Left ventricle myocardium superior (tissue), 1 donor: ENCODE measurements around the gene PRKCG. TPM values are rescaled to one million over a fixed set of nuclear protein-coding genes. Genes with fewer than 3 reads are reported as not detected.
A peak's percentile ranks its signal among the peaks of the same experiment; 100 is the strongest.
"Not testable (repeated sequence)": the region's sequence is repeated elsewhere in the genome, so short reads cannot be mapped to it uniquely, and the experiment has no call there.

Experiments used
- ATAC-seq: fragments of 200-7000 bp; cut with Tn5 transposase; one replicate; pipeline ENCODE4 v1.9.1; 2020; ENCODE audit warnings: mild to moderate bottlenecking, moderate library complexity
- DNase-seq: peaks from one replicate; pipeline ENCODE4 v3.0.0-alpha.2; 2020
- intact Hi-C: fragments of 100-400 bp; cut with micrococcal nuclease; formaldehyde crosslinking; loops from one replicate; pipeline ENCODE4 v1.11.0; 2022
- total RNA-seq: library from RNA; stranded (reverse); fragmentation: NEBNext Ultra II Directional; extraction: Animal tissue kit (Norgen Biotek cat#: 25700); gene quantifications from one replicate; pipeline ENCODE4 v1.2.1, GENCODE V29; 2021
- donor health status: DM: no; HTN: yes; CAD: no; lungs with severe emphysema.

Gene PRKCG
- total RNA-seq, 1 donor from 2014 or later: not detected

GRCh38 chr19:53910170-53910518 is 28.1 kb downstream of the PRKCG start:
- DNase-seq (no peak), ATAC-seq (no peak)
- intact Hi-C loops: loop anchor here (10.0 kb wide), 1 partner anchor 115 kb away; no protein-coding TSS in a partner anchor

GRCh38 chr19:53912653-53913052 is 30.7 kb downstream of the PRKCG start:
- intact Hi-C loops: loop anchor here (10.0 kb wide), 1 partner anchor 112 kb away; no protein-coding TSS in a partner anchor
- DNase-seq (no peak), ATAC-seq (no peak)

- intact Hi-C loops: loop anchor here (10.0 kb wide), 1 partner anchor 110 kb away; no protein-coding TSS in a partner anchor
- DNase-seq (no peak), ATAC-seq (no peak)
These were observed 33.0 kb downstream of the PRKCG start for GRCh38 chr19:53915000-53915399.

GRCh38 chr19:53916004-53916403 is 34.0 kb downstream of the PRKCG start:
- ATAC-seq (no peak), DNase-seq (no peak)
- intact Hi-C loops: loop anchor here (10.0 kb wide), 1 partner anchor 109 kb away; no protein-coding TSS in a partner anchor

- no peak for ATAC-seq
- no peak for DNase-seq
- intact Hi-C loops: loop anchor here (10.0 kb wide), 1 partner anchor 107 kb away; no protein-coding TSS in a partner anchor
These were observed 35.4 kb downstream of the PRKCG start for GRCh38 chr19:53917356-53917755.

- intact Hi-C loops: no loop called here
- peak; percentile 39 for DNase-seq
These were observed 45.7 kb downstream of the PRKCG start for GRCh38 chr19:53927739-53928138.

GRCh38 chr19:53936029-53936428 is 54.0 kb downstream of the PRKCG start:
- ATAC-seq: no peak
- intact Hi-C loops: no loop called here

More at GRCh38 chr19:53927739-53928138, 45.7 kb downstream of the PRKCG start:
- ATAC-seq: no peak

GRCh38 chr19:53942001-53942786 is 60.2 kb downstream of the PRKCG start:
- DNase-seq (no peak), ATAC-seq (no peak)
- intact Hi-C loops: no loop called here

More at GRCh38 chr19:53936029-53936428, 54.0 kb downstream of the PRKCG start:
- no peak for DNase-seq

GRCh38 chr19:53944416-53944815 is 62.4 kb downstream of the PRKCG start:
- intact Hi-C loops: no loop called here
- no peak for ATAC-seq
- no peak for DNase-seq

GRCh38 chr19:53944933-53945332 is 62.9 kb downstream of the PRKCG start:
- ATAC-seq (no peak), DNase-seq (no peak)
- intact Hi-C loops: no loop called here

GRCh38 chr19:53945441-53945840 is 63.4 kb downstream of the PRKCG start:
- no peak for DNase-seq
- intact Hi-C loops: no loop called here

GRCh38 chr19:53945998-53946397 is 64.0 kb downstream of the PRKCG start:
- no peak for DNase-seq
- ATAC-seq: no peak
- intact Hi-C loops: no loop called here

More at GRCh38 chr19:53945441-53945840, 63.4 kb downstream of the PRKCG start:
- no peak for ATAC-seq

GRCh38 chr19:53947624-53948023 is 65.6 kb downstream of the PRKCG start:
- intact Hi-C loops: no loop called here
- ATAC-seq (no peak), DNase-seq (no peak)

- intact Hi-C loops, ATAC-seq, DNase-seq: not testable (repeated sequence)
These were observed 66.6 kb downstream of the PRKCG start for GRCh38 chr19:53948611-53949010.

GRCh38 chr19:53951436-53951835 is 69.4 kb downstream of the PRKCG start:
- no peak for ATAC-seq
- intact Hi-C loops: no loop called here
- DNase-seq: no peak

- ATAC-seq: no peak
- no peak for DNase-seq
- intact Hi-C loops: no loop called here
These were observed 70.0 kb downstream of the PRKCG start for GRCh38 chr19:53951947-53952346.

- ATAC-seq: no peak
- no peak for DNase-seq
- intact Hi-C loops: no loop called here
These were observed 71.4 kb downstream of the PRKCG start for GRCh38 chr19:53953383-53953782.
